ENCODE measurements around the gene PRIM2.
"Not testable (repeated sequence)": the region's sequence is repeated elsewhere in the genome, so short reads cannot be mapped to it uniquely, and the experiment has no call there.

The PRIM2 gene

DNA sequence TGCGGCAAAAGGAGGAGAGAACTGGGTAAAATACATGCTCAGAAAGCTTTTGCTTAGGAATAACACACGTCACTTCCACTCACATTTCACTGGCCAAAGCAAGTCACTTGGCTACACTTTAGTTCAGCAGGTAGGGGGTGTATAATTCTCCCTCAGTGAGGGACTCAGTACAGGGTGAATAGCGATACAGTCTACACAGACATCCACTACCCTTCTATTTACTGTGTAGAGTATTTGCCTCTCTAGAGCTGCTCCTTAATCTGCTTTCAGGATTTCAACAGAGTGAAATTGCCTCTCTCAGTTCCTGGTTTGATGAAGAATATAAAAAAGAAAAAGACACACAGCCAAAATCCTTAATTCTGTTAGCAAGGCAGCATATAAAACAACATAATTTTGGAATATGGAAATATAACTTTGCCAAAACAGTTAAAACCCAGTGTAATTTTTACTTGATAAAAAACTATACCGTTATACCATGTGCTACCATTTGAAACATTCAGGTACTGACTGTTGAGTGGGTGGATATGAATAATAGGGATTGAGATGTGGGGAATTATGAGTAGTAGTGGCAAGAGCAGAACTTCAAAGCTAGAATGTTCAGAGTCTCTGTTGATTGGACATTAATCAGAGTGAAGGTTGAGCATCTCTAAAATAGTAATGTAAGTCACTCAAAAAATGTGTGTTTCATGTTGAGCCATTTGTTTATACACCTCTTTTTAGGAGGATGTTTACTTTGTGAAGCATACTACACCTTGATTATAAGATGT, 51.7 kb downstream of the PRIM2 start:
- not testable (repeated sequence) for DNase-seq (ENCODE audit: low read depth); H3K27me3 ChIP-seq (replicated peaks; ENCODE audit: control insufficient read depth, insufficient read depth, low read length); H3K4me1 ChIP-seq (ENCODE audit: control insufficient read depth, insufficient read depth, low read length); H3K4me3 ChIP-seq (ENCODE audit: low read length); H3K9me3 ChIP-seq (ENCODE audit: control insufficient read depth, low read length); H3K36me3 ChIP-seq (ENCODE audit: control insufficient read depth, insufficient read depth, low read length, severe bottlenecking); H3K9ac ChIP-seq (ENCODE audit: low read length)

DNA sequence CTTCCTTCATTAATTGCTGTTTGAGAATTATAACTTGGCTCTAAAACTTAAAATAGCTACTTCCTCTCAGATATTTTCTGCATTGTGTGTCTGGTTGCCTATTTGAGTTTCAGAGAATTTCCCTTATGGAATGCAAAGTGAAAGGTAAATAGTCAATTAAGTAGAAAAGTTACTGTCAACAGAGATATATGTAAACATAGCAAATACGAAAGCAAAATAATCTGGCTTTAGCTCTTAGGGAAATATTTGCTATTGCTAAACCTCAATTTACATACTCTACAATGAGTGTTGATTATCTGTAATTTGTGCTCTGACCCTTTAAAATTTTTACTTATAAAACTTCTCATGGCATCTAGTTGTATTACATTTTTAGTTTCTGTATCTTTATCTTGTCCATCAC, 54.3 kb downstream of the PRIM2 start:
- not testable (repeated sequence) for H3K27me3 ChIP-seq (replicated peaks; ENCODE audit: control insufficient read depth, insufficient read depth, low read length); H3K9ac ChIP-seq (ENCODE audit: low read length); H3K4me1 ChIP-seq (ENCODE audit: control insufficient read depth, insufficient read depth, low read length); H3K9me3 ChIP-seq (ENCODE audit: control insufficient read depth, low read length); DNase-seq (ENCODE audit: low read depth); H3K36me3 ChIP-seq (ENCODE audit: control insufficient read depth, insufficient read depth, low read length, severe bottlenecking); H3K4me3 ChIP-seq (ENCODE audit: low read length)

DNA sequence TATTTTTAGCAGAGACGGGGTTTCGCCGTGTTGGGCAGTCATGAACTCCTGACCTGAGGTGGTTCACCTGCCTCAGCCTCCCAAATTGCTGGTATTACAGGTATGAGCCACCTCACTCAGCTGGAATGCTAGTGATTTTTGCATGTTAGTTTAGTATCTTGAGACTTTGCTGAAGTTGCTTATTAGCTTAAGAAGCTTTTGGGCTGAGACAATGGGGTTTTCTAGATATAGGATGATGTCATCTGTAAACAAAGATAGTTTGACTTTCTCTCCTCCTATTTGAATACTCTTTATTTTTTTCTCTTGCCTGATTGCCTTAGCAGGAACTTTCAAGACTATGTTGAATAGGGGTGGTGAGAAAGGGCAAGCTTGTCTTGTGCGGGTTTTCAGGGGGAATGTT, 57.3 kb downstream of the PRIM2 start:
- not testable (repeated sequence) for H3K9me3 ChIP-seq (ENCODE audit: control insufficient read depth, low read length); H3K36me3 ChIP-seq (ENCODE audit: control insufficient read depth, insufficient read depth, low read length, severe bottlenecking); H3K4me3 ChIP-seq (ENCODE audit: low read length); H3K9ac ChIP-seq (ENCODE audit: low read length); DNase-seq (ENCODE audit: low read depth); H3K4me1 ChIP-seq (ENCODE audit: control insufficient read depth, insufficient read depth, low read length); H3K27me3 ChIP-seq (replicated peaks; ENCODE audit: control insufficient read depth, insufficient read depth, low read length)

DNA sequence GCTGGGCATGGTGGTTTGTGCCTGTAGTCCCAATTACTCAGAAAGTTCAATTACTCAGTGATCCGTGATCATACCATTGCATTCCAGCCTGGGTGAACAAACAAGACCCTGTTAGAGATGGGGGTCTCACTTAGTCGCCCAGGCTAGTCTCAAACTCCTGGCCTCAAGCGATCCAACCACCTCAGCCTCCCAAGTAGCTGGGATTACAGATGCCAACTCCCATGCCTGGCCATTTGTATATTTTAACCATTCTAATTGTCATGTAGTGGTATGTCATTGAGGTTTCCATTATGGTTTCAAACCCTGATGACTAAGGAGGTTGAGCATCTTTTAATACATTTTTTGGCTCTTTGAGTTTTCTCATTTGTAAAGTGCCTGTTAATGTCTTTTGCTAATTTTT, 58.7 kb downstream of the PRIM2 start:
- not testable (repeated sequence) for H3K27me3 ChIP-seq (replicated peaks; ENCODE audit: control insufficient read depth, insufficient read depth, low read length); H3K4me1 ChIP-seq (ENCODE audit: control insufficient read depth, insufficient read depth, low read length); H3K9me3 ChIP-seq (ENCODE audit: control insufficient read depth, low read length); DNase-seq (ENCODE audit: low read depth); H3K9ac ChIP-seq (ENCODE audit: low read length); H3K36me3 ChIP-seq (ENCODE audit: control insufficient read depth, insufficient read depth, low read length, severe bottlenecking); H3K4me3 ChIP-seq (ENCODE audit: low read length)

DNA sequence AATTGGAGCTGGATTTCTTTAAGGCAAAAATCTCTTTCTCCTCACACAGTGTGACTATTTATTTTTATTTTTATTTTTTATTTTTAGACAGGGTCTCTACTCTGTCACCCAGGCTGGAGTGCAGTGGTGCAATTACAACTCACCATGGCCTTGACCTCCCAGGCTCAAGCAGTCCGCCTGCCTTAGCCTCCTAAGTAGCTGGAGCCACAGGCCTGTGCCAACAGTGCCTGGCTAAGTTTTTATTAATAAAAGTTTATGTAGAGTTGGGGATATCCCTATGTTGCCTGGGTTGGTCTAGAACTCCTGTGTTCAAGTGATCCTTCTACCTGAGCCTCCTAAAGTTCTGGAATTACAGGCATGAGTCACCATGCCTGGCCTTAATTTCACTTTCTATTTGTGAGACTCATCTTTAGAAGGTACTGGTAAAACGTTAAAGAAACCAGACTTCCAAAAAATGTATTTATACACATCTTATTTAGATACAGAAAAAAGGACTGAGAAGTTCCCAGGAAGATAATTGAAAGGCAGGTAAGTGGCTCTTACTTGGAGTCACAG, 71.7 kb downstream of the PRIM2 start:
- not testable (repeated sequence) for H3K36me3 ChIP-seq (ENCODE audit: control insufficient read depth, insufficient read depth, low read length, severe bottlenecking); H3K4me1 ChIP-seq (ENCODE audit: control insufficient read depth, insufficient read depth, low read length); H3K27me3 ChIP-seq (replicated peaks; ENCODE audit: control insufficient read depth, insufficient read depth, low read length); DNase-seq (ENCODE audit: low read depth); H3K9ac ChIP-seq (ENCODE audit: low read length); H3K9me3 ChIP-seq (ENCODE audit: control insufficient read depth, low read length); H3K4me3 ChIP-seq (ENCODE audit: low read length)

DNA sequence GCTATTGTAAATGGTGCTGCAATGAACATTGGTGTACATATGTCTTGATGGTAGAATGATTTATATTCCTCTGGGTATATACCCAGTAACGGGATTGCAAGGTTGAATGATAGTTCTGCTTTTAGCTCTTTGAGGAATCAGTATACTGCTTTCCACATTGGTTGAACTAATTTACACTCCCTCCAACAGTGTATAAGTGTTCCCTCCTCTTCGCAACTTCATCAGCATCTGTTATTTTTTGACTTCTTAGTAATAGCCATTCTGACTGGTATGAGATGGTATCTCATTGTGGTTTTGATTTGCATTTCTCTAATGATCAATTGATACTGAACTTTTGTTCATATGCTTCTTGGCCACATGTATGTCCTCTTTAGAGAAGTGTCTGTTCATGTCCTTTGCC, 73.4 kb downstream of the PRIM2 start:
- not testable (repeated sequence) for H3K9me3 ChIP-seq (ENCODE audit: control insufficient read depth, low read length); H3K4me1 ChIP-seq (ENCODE audit: control insufficient read depth, insufficient read depth, low read length); H3K4me3 ChIP-seq (ENCODE audit: low read length); H3K27me3 ChIP-seq (replicated peaks; ENCODE audit: control insufficient read depth, insufficient read depth, low read length); DNase-seq (ENCODE audit: low read depth); H3K9ac ChIP-seq (ENCODE audit: low read length); H3K36me3 ChIP-seq (ENCODE audit: control insufficient read depth, insufficient read depth, low read length, severe bottlenecking)

DNA sequence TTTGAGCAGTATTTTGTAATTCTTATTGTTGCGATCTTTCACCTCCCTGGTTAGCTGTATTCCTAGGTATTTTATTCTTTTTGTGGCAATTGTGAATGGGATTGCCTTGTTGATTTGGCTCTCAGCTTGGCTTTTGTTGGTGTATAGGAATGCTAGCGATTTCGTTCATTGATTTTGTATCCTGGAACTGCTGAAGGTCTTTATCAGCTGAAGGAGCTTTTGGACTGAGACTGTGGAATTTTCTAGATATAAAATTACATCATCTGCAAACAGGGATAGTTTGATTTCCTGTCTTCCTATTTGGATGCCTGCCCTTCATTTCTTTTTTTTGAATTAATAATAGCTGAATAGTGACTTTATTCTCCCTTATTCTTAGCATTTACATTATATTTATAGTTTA, 74.6 kb downstream of the PRIM2 start:
- DNase-seq (ENCODE audit: low read depth); H3K36me3 ChIP-seq (ENCODE audit: control insufficient read depth, insufficient read depth, low read length, severe bottlenecking); H3K4me3 ChIP-seq (ENCODE audit: low read length); H3K9me3 ChIP-seq (ENCODE audit: control insufficient read depth, low read length); H3K4me1 ChIP-seq (ENCODE audit: control insufficient read depth, insufficient read depth, low read length); H3K27me3 ChIP-seq (replicated peaks; ENCODE audit: control insufficient read depth, insufficient read depth, low read length); H3K9ac ChIP-seq (ENCODE audit: low read length): not testable (repeated sequence)

DNA sequence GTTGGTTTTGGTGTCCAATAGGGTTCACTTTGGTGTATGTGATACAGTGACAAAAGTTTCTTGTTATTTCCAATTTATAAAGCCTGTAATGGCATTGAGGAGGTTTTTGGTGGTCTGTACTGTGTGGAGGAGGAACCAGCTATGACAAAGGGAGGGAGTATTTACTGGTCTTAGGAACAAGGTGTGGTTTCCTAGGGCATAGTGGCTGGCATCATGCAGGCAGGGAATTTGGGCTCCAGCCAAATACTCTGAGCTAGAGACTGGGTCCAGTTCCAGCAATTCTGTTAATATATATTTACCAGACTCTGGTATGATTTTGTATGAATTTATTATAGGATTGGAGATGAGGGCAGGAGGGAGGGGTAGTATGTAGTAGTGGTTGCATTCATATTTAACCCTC, 101.9 kb downstream of the PRIM2 start:
- not testable (repeated sequence) for H3K9ac ChIP-seq (ENCODE audit: low read length); H3K36me3 ChIP-seq (ENCODE audit: control insufficient read depth, insufficient read depth, low read length, severe bottlenecking); H3K4me3 ChIP-seq (ENCODE audit: low read length); H3K27me3 ChIP-seq (replicated peaks; ENCODE audit: control insufficient read depth, insufficient read depth, low read length); H3K4me1 ChIP-seq (ENCODE audit: control insufficient read depth, insufficient read depth, low read length); H3K9me3 ChIP-seq (ENCODE audit: control insufficient read depth, low read length)
- peak; percentile 8 for DNase-seq (ENCODE audit: low read depth)

DNA sequence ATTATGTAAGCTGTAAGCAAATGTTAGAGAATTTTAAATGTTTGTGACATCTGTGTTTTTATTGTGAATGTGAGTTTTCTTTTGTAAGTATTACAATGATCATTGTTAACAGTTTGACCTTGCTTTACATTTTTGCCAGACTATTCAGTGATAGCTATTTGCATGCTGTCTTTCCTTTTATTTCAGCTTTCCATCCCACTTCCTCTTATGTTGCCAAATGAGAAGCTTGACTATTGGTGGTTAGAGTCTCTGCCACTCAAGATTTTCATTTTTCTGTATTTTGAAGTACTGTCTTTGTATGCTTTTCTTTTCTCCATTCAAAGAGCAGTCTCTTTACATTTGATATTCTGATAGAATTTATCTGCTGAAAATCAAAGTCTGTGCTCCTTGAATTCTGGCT, 104.1 kb downstream of the PRIM2 start:
- Histone ChIP-seq H3K4me3 (ENCODE audit: low read length) (no peak overlapping the region), H3K27me3 (replicated peaks; ENCODE audit: control insufficient read depth, insufficient read depth, low read length) (no peaks in the 10 kb centered on the region), H3K9ac (ENCODE audit: low read length) (no peak overlapping the region), H3K9me3 (ENCODE audit: control insufficient read depth, low read length) (no peaks in the 10 kb centered on the region), H3K4me1 (ENCODE audit: control insufficient read depth, insufficient read depth, low read length) (peaks cover 9% of the 10 kb centered on the region), H3K36me3 (ENCODE audit: control insufficient read depth, insufficient read depth, low read length, severe bottlenecking) (no peaks in the 10 kb centered on the region)
- DNase-seq (ENCODE audit: low read depth) = peak; percentile 20

DNA sequence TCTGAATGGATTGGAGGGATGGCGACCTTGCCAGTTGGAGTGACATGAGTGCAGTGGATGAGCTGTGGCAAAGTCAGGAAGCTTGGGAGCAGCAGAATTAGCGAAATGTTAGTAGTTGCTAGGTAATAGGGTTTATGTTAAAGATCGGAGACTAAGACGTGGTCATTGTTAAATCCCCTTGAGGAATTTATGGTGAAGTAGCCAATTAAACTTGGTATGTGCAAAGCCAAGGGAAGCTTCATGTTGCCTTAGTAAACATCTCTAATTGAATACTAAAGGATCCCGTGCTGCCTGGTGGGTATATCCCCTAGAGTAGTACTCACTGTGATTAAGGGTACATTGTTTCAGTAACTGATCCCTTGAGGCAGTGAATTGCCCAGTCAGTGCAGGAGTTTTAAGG, 106.0 kb downstream of the PRIM2 start:
- DNase-seq (ENCODE audit: low read depth) = peak; percentile 38
- H3K4me3 ChIP-seq (ENCODE audit: low read length) = no peak overlapping the region
- no peaks in the 10 kb centered on the region for H3K36me3 ChIP-seq (ENCODE audit: control insufficient read depth, insufficient read depth, low read length, severe bottlenecking)
- no peak overlapping the region for H3K9ac ChIP-seq (ENCODE audit: low read length)
- H3K4me1 ChIP-seq (ENCODE audit: control insufficient read depth, insufficient read depth, low read length) = peaks cover 9% of the 10 kb centered on the region
- H3K9me3 ChIP-seq (ENCODE audit: control insufficient read depth, low read length) = no peaks in the 10 kb centered on the region
- no peaks in the 10 kb centered on the region for H3K27me3 ChIP-seq (replicated peaks; ENCODE audit: control insufficient read depth, insufficient read depth, low read length)

DNA sequence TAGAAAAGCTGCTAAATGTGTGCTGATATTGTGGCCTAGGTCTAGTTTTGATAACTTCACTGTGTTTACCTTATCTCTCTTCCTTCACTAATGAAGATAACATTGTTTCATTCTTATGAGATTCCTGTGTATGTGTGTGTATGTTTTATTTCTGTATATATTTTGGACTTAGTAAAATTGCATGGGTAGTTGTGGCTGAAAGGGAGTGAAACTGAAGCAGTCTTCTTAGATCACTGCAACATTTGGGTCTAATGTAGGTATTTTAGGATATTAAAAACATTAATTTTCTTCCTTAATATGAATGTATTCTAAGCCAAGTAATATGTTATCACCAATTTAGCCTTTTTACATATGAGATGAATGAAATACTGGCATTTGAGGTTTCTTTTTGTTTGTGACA, 114.3 kb downstream of the PRIM2 start:
- H3K9ac ChIP-seq (ENCODE audit: low read length) = peak overlapping the region; percentile 85
- not testable (repeated sequence) for H3K9me3 ChIP-seq (ENCODE audit: control insufficient read depth, low read length); H3K36me3 ChIP-seq (ENCODE audit: control insufficient read depth, insufficient read depth, low read length, severe bottlenecking)

DNA sequence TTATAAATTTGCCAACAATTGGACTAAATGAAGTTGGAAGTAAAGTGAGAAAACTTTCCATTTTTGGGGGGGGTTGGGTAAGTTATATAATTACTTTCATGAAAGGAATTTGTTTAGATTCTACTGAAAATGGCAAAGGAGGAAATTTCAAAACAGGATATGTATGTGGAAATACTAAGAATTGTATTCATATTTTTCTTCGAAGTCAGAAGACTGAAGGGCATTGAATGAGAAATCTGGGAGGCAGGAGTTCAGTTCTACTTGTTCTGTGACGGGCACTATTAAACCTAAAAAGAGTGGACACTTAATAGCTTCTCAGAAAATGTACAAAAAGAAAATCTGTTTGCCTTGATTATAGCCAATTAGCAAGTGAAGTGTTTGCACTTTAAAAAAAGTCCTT, 114.7 kb downstream of the PRIM2 start:
- Histone ChIP-seq H3K9me3 (ENCODE audit: control insufficient read depth, low read length) (no peaks in the 10 kb centered on the region), H3K36me3 (ENCODE audit: control insufficient read depth, insufficient read depth, low read length, severe bottlenecking) (no peaks in the 10 kb centered on the region), H3K4me1 (ENCODE audit: control insufficient read depth, insufficient read depth, low read length) (peaks cover 44% of the 10 kb centered on the region), H3K27me3 (replicated peaks; ENCODE audit: control insufficient read depth, insufficient read depth, low read length) (no peaks in the 10 kb centered on the region), H3K9ac (ENCODE audit: low read length) (peak overlapping the region; percentile 85), H3K4me3 (ENCODE audit: low read length) (no peak overlapping the region)
- peak; percentile 85 for DNase-seq (ENCODE audit: low read depth)

More for the DNA sequence above, 114.3 kb downstream of the PRIM2 start:
- not testable (repeated sequence) for H3K4me3 ChIP-seq (ENCODE audit: low read length); H3K27me3 ChIP-seq (replicated peaks; ENCODE audit: control insufficient read depth, insufficient read depth, low read length); DNase-seq (ENCODE audit: low read depth)
- H3K4me1 ChIP-seq (ENCODE audit: control insufficient read depth, insufficient read depth, low read length) = peaks cover 44% of the 10 kb centered on the region

All from adipocyte (in vitro differentiated cells).